GM19238 (cell line): ENCODE measurements around the gene BRSK2.
A peak's percentile ranks its signal among the peaks of the same experiment; 100 is the strongest.

Experiments used
- DNase-seq: peaks from one replicate; pipeline ENCODE4 v3.0.0; 2011; ENCODE audit warnings: low spot score; ENCODE audit not compliant: insufficient read length

Gene BRSK2

GRCh38 chr11:1450949-1451710 lies 61.4 kb downstream of the BRSK2 start:
- no peak for DNase-seq

- no peak for DNase-seq
Measured at GRCh38 chr11:1451781-1452470, 62.2 kb downstream of the BRSK2 start.

GRCh38 chr11:1452744-1453143 lies 63.0 kb downstream of the BRSK2 start:
- no peak for DNase-seq

GRCh38 chr11:1453611-1454034 lies 63.9 kb downstream of the BRSK2 start:
- peak; percentile 81 for DNase-seq

GRCh38 chr11:1454576-1454975 lies 64.8 kb downstream of the BRSK2 start:
- no peak for DNase-seq

GRCh38 chr11:1455032-1455762 lies 65.5 kb downstream of the BRSK2 start:
- no peak for DNase-seq

- no peak for DNase-seq
Measured at GRCh38 chr11:1455763-1456060, 66.0 kb downstream of the BRSK2 start.

GRCh38 chr11:1456176-1456575 lies 66.4 kb downstream of the BRSK2 start:
- no peak for DNase-seq

GRCh38 chr11:1456596-1457325 lies 67.0 kb downstream of the BRSK2 start:
- no peak for DNase-seq

GRCh38 chr11:1457326-1457680 lies 67.6 kb downstream of the BRSK2 start:
- DNase-seq = no peak

- no peak for DNase-seq
Measured at GRCh38 chr11:1457856-1458255, 68.1 kb downstream of the BRSK2 start.

GRCh38 chr11:1458340-1459218 lies 68.8 kb downstream of the BRSK2 start:
- no peak for DNase-seq

- no peak for DNase-seq
Measured at GRCh38 chr11:1459219-1459575, 69.5 kb downstream of the BRSK2 start.

- no peak for DNase-seq
Measured at GRCh38 chr11:1459764-1460395, 70.1 kb downstream of the BRSK2 start.

GRCh38 chr11:1460396-1460985 lies 70.8 kb downstream of the BRSK2 start:
- no peak for DNase-seq

- no peak for DNase-seq
Measured at GRCh38 chr11:1460986-1461825, 71.5 kb downstream of the BRSK2 start.

GRCh38 chr11:1461826-1462697 lies 72.3 kb downstream of the BRSK2 start:
- DNase-seq = no peak

- no peak for DNase-seq
Measured at GRCh38 chr11:1462698-1462975, 72.9 kb downstream of the BRSK2 start.
